Fibroblast of peridontal ligament (primary cell): ENCODE results near the gene AGBL3.
A peak's percentile ranks its signal among the peaks of the same experiment; 100 is the strongest.

Experiments
- DNase-seq: peaks from one replicate; pipeline ENCODE4 v3.0.0-alpha.2; 2010; ENCODE audit errors: extremely low read depth

The AGBL3 gene

GRCh38 chr7:134986363-134987251, at the start of gene AGBL3:
Gene AGBL3 (plus strand): TSS chr7:134986508. CDS start chr7:134987934, 1,426 bp downstream.
- DNase-seq, result peak; percentile 98

GRCh38 chr7:134936893-134937510, 49.3 kb upstream of the AGBL3 start:
- DNase-seq, result peak; percentile 49

GRCh38 chr7:134938141-134938540, 48.2 kb upstream of the AGBL3 start:
- no peak for DNase-seq

GRCh38 chr7:134939136-134939535, 47.2 kb upstream of the AGBL3 start:
- DNase-seq, result no peak

GRCh38 chr7:134940729-134941128, 45.6 kb upstream of the AGBL3 start:
- DNase-seq, result no peak

GRCh38 chr7:134941185-134941900, 45.0 kb upstream of the AGBL3 start:
- DNase-seq, result peak; percentile 77

- DNase-seq, result no peak
These were observed 44.4 kb upstream of the AGBL3 start for GRCh38 chr7:134941952-134942351.

GRCh38 chr7:134942690-134943466, 43.4 kb upstream of the AGBL3 start:
- no peak for DNase-seq

GRCh38 chr7:134943785-134944400, 42.4 kb upstream of the AGBL3 start:
- peak; percentile 49 for DNase-seq

GRCh38 chr7:134945691-134946090, 40.6 kb upstream of the AGBL3 start:
- DNase-seq, result no peak

- peak; percentile 68 for DNase-seq
These were observed 40.0 kb upstream of the AGBL3 start for GRCh38 chr7:134946260-134946659.

GRCh38 chr7:134947329-134947728, 39.0 kb upstream of the AGBL3 start:
- DNase-seq, result no peak

GRCh38 chr7:134947831-134948230, 38.5 kb upstream of the AGBL3 start:
- no peak for DNase-seq

- DNase-seq, result peak; percentile 54
These were observed 38.1 kb upstream of the AGBL3 start for GRCh38 chr7:134948246-134948645.

- peak; percentile 50 for DNase-seq
These were observed 37.6 kb upstream of the AGBL3 start for GRCh38 chr7:134948736-134949135.

- DNase-seq, result no peak
These were observed 37.1 kb upstream of the AGBL3 start for GRCh38 chr7:134949171-134949570.

GRCh38 chr7:134954197-134955082, 31.9 kb upstream of the AGBL3 start:
- DNase-seq, result peak; percentile 76

GRCh38 chr7:134957005-134957404, 29.3 kb upstream of the AGBL3 start:
- no peak for DNase-seq

- no peak for DNase-seq
These were observed 26.5 kb upstream of the AGBL3 start for GRCh38 chr7:134959810-134960209.

GRCh38 chr7:134962270-134962780, 24.0 kb upstream of the AGBL3 start:
- peak; percentile 73 for DNase-seq
